Astrocyte (in vitro differentiated cells and primary cell): Measurements from ENCODE around the gene KL.

Experiments
- EZH2 ChIP-seq: IDR thresholded peaks from 2 replicates; pipeline ENCODE4 v1.6.1; 2012; ENCODE audit warnings: mild to moderate bottlenecking, low read length, inconsistent platforms; ENCODE audit not compliant: insufficient read depth
- TF ChIP-seq, protein P1 (sequence below): IDR thresholded peaks from 2 replicates; pipeline ENCODE4 v1.5.1; 2011; ENCODE audit warnings: low read depth, mild to moderate bottlenecking, inconsistent platforms, low read length, moderate library complexity; ENCODE audit not compliant: insufficient read depth

DNA sequence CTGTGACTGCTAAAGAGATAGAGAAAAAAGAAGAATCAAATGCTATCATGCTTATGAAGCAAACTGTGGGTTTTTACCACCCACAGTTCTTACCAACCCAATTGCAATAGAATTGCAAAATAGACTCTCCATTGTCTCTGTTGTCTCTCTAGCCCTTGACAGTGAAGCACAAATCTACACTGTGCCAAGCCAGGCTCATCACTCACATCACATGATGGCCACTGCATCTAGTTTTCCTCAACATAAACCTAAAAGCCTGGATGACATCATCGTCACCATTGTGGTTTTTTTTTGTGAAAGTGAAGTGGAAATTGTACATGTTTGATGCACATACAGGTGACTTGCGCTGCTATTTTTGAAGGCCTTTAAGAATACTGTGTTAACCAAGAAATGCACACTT is 56.1 kb downstream of the KL start:
- TF ChIP-seq, protein P1, sequence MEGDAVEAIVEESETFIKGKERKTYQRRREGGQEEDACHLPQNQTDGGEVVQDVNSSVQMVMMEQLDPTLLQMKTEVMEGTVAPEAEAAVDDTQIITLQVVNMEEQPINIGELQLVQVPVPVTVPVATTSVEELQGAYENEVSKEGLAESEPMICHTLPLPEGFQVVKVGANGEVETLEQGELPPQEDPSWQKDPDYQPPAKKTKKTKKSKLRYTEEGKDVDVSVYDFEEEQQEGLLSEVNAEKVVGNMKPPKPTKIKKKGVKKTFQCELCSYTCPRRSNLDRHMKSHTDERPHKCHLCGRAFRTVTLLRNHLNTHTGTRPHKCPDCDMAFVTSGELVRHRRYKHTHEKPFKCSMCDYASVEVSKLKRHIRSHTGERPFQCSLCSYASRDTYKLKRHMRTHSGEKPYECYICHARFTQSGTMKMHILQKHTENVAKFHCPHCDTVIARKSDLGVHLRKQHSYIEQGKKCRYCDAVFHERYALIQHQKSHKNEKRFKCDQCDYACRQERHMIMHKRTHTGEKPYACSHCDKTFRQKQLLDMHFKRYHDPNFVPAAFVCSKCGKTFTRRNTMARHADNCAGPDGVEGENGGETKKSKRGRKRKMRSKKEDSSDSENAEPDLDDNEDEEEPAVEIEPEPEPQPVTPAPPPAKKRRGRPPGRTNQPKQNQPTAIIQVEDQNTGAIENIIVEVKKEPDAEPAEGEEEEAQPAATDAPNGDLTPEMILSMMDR: no peak
- no peak for TF ChIP-seq EZH2
